CD4-positive, alpha-beta T cell treated with Interferon gamma for 1 hour (primary cell): ENCODE measurements around the gene ABAT.
"Not testable (repeated sequence)": the region's sequence is repeated elsewhere in the genome, so short reads cannot be mapped to it uniquely, and the experiment has no call there.

Source experiments
- DNase-seq: peaks from one replicate; pipeline ENCODE4 v3.0.0-alpha.2; 2020

ABAT gene

DNA sequence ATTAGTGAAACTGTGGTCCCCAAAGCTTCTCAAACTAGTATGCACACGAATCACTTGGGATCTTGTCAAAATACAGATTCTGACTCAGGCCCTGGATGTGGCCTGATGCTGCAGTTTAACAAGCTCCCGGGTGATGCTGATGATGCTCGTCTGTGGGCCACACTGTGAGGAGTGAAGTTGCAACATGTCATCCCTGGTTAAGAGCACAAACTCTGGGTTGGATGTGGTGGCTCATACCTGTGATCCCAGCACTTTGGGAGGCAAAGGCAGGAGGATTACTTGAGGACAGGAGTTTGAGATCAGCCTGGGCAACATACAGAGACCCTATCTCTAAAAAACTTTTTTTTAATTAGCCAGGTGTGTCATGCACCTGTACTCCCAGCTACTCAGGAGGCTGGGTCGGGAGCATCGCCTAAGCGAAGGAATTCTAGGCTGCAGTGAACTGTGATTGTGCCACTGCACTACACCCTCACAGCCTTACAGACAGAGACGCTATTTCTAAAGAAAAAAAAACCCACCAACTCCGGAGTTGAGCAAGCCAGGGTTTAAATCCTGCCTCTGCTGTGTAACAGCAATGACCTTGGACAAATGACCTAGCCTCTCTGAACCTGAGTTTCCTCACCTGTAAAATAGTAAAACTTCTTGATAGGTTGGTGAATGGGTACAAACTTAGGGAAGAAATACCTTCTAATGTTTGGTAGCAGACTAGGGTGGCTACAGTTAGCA, 24.4 kb upstream of the ABAT start:
- no peak for DNase-seq

DNA sequence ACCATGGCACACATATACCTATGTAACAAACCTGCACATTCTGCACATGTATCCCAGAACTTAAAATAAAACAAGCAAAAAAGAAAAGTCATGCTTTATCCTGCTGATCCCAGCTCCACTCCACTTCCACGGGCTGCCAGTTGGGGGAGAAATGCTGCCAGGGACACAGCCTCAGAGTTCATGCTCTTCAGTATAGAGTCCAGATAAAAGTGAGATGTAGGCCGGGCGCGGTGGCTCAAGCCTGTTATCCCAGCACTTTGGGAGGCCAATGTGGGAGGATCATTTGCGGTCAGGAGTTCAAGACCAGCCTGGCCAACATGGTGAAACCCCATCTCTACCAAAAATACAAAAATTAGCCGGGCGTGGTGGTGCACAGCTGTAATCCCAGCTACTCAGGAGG, 22.5 kb upstream of the ABAT start:
- DNase-seq: not testable (repeated sequence)

DNA sequence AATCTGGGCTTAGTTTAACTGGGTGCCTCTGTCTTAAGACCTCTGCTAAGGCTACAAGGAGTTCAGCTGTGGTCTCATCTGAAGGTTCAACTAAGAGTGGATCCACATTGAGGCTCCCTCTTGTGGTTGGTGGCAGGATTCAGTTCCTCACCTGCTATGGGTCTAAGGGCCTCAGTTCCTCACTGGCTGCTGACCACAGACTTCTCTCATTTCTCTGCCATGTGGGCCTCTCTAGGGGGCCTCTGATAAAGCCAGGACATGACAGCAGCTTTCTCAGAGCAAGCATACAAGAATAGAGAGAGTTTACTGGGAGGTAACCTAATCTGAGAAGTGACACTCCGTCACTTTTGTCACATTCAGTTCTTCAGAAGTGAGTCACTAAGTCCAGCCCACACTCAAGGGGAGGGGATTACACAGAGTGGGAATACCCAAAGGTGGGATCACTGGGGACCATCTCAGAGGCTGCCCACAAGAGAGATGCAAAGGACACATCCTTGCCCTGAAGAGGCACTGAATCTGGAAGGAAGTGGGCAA, 19.2 kb upstream of the ABAT start:
- peak; percentile 14 for DNase-seq

DNA sequence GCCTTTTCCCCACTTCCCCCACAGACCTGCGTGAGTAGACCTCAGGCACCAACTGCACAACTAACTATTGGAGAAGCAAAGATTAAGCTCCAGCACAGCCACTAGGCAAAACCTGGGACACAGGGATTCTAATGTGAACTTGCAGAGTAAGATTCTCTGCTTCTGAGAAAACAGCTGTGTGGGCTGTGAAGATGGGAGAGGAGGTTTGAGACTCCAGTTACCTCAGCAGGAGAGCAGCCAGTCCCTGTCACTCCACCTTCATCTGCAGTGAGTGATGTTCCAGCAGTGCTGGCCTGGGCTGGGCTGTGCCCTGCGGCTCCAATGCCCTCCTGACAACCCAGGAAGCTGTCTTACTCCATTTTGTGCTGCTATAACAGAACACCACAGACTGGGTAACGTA, 18.0 kb upstream of the ABAT start:
- DNase-seq: no peak

DNA sequence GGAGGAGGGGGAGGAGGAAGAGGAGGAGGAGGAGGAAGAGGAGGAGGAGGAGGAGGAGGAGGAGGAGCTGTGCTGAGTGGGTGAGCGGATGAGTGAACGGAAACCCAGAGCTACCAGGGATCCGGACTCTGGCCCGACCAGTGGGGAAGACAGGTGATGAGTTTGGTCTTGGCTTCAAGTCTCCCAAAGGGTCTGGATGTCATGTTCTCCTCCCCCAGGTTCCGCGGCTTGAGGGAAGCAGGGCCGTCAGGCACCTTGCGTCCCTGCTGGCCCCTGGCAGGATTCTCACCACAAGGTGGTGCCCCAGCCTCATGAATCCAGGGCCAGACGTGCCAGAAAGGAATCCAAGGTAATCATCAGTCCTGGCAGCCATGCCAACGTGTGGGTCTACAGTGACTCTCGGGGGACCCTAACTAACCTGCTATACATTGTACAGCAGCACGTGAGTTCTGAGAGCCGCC, 13.5 kb upstream of the ABAT start:
- DNase-seq: peak; percentile 15

DNA sequence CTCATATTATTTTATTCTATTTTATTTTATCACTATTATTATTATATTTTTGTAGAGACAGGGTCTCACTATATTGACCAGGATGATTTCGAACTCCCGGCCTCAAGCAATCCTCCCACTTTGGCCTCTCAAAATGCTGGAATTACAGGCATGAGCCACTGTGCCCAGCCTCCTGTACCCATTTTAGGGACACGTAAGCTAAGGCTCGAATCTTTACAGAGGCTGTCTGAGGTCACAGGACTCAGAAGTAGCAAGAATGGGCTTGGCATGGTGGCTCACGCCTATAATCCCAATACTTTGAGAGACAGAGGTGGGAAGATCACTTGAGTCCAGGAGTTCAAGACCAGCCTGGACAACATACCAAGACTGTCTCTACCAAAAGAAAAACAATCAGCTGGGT, 12.7 kb upstream of the ABAT start:
- no peak for DNase-seq

DNA sequence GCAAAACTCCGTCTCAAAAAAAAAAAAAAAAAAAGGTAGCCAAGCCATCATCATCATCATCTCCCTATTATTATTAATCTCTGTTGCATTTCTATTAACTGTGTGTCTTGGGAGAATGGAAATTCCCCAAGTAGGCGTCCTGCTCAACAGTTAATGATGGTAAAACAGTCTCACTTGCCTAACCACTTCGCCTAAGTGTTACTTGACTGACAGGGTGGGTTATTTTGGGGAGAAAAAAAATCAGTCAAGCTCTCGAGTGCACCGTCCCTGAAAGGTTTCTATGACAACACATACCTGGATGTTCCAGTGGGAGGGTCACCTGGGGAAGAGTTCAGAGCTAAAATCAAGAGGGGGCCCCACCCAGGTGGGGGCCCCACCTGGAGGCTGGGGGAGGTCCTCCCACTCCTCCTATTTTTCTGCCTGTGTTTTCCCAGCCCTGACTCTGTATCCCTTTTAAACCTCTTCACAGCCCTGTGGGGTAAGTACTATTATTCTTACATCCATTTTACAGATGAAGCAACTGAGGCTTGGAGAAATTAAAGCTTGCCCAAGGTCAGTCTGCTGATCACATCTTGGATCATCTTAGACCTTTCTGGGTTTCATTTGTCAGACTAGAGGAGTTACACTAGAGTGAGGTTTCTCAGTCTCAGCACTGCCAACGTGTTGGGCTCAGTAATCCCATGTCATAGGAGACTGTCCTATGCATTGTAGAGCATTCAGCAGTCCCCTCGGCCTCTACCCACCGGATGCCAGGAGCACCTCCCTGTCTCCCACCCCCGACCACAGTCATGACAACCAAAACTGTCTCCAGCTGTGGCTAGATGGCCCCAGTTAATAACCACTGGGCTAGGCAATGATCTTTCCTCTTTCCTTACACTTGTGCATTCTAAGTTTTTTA, 11.0 kb upstream of the ABAT start:
- DNase-seq: no peak

DNA sequence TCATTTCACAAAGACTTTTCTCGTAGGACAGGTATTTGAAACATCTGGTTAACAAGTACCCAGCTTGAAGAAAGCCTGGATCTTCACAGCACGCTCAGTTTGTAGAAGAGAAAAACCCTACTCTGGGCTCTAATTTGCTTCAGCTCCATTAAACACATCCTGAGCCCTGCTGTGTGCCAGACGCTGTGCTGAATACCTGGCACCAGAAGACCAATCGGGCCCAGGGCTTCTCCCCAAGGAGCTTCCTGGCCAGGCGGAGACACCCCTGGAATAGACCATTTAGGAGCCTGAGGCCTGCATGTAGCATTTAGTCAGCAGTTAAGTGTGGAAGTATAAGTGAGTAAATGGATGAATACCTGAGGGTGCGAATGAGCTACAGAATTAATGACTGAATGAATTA, 8.9 kb upstream of the ABAT start:
- no peak for DNase-seq

DNA sequence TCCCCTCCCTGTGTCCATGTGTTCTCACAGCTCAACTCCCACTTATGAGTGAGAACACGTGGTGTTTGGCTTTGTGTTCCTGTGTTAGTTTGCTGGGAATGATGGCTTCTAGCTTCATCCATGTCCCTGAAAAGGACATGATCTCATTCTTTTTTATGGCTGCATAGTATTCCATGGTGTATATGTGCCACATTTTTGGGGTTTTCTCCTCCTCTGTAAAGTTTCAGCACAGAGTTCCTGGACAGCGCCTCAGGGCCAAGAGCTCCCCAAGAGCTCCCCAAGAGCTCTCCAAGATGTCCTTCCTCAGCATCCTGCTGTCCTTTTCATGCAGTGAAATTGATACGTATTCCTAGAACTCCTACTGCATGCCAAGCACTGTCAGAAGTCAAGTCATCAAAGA, 6.9 kb upstream of the ABAT start:
- DNase-seq: no peak

DNA sequence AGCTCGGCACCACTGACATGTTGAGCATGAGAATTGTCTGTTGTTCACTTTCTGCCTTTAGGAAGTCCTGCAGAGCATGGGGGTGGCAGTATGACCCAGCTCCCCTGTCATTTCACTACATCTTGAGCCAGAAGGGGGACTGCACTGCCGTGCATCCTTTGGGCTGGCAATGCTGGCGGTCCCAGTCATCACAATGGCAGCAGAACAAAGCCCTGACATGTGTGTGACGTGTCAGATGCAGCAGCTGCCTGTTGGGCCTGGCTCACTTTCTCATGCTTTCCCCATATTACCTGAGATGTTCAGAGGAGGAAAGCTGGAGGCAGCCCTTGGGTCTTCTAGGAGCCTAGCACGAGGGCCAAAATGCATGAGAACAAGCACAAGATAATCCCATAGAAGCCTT, 6.3 kb upstream of the ABAT start:
- DNase-seq: no peak

DNA sequence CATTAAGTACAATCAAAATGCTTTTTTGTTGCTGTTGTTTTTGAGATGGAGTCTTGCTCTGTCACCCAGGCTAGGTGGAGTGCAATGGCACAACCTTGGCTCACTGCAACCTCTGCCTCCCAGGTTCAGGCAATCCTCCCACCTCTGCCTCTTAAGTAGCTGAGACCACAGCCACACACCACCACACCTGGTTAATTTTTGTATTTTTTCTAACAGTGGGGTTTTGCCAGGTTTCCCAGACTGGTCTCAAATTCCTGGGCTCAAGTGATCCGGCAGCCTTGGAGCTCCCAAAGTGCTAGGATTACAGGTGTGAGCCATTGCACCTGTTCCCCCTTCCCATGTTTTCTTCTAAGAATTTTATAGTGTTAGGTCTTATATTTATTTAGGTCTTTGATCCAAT, 4.9 kb upstream of the ABAT start:
- no peak for DNase-seq

DNA sequence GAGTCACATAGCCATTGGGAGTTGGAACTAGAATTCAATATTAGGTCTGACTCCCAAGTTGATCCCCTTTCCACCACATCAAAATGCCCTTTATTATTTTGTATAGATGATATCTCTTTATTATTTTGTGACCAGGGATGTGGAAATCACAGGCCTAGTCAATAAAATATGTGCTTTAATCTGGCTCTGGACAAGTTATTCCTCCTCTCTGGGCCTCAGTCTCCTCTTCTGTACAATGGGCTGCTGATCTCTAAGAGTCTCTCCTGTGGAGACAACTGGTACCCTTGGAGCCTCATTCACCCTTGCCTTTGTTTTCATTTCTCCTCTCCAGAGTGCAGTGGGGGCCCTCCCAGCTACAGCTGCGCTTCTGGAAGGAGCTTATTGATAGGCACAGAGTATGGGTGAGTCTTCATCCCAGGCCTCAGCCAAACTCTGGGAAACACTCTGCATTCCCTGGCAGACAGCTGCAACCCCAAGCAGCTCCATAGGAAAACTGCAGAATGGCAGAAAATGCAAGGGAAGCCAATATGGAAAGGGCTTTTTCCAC, 4.3 kb upstream of the ABAT start:
- no peak for DNase-seq

DNA sequence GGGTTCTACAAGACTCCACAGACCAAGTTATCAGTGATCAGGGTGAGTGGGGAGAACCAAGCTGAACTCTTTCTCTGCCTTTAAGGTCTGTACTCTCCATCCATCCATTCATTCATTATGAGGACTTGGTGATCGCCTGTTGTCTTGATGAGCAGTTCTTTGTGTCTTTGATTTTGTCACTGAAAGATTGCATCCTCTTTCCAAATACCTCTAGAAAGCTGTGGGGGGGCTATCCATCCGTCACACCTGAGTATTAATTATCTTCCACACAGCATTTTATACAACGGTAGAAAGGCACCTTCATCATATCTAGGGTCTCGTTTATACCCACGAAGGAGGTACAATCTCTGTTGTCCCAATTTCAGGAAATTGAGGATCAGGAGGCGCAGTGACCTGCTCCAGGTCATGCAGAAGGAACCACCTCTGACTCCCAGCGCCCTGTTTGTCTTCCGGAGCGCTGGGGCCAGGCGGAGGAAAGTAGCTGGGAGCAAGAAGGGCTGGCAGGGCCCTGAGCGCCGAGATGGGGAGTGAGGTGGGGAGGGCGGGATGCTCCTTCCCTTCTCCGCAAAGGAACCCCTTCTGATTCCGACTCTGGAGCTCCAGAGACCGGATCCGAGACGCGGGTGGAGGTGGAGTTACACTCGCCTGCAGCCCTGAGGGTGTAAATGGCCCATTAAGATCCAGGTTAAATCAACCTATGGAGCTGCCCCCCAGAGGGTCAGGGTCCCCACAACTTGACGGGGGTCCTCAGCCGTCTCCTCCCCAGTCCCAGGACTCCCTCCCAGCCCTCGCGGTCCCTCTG, 605 bp upstream of the ABAT start:
- DNase-seq: no peak

DNA sequence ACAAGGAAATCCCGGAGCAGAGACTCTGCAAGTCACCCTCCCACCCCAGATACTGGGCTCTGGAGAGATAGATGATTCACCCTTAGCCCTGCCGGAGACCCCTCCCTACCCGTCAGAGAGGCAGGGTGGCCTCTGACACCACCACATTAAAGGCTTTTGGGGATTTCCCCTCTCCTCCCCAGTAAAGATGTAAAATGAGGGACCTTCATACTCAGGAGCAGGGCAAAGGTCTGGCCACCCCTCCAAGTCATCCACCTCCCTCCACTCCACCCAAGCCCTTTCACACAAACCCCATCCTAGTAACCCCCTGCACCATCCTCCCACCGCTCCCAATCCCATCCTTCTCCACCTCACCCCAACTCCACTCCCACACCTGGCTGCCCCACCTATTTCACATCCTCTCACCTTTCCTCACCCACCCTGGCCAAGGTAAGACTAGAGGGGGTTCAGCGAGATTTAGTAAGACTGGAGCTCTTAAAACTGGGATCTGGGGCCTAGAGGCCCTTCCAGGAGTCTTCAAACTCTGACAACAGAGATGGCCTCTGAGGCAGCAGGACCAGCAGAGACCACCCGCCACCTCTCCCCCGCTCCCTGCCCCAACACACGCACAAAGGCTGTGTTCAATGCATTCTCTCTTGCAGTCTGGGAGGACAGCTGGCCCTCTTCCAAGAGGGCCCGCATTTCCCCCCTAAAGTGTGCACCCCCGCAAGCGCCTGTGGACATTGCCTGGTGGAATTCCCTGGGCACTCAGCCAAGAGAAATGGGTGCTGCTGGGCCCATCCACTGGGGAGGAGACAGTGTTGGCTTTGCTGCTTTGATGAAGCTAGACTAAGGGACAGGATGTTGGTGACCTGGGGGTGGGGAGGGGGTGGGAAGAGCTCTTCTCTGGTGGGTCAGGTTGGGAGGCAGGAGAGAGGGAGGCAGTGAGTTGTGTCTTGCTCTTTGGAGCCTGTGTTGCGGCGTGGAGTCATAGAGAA, 1.1 kb downstream of the ABAT start:
- peak; percentile 35 for DNase-seq

DNA sequence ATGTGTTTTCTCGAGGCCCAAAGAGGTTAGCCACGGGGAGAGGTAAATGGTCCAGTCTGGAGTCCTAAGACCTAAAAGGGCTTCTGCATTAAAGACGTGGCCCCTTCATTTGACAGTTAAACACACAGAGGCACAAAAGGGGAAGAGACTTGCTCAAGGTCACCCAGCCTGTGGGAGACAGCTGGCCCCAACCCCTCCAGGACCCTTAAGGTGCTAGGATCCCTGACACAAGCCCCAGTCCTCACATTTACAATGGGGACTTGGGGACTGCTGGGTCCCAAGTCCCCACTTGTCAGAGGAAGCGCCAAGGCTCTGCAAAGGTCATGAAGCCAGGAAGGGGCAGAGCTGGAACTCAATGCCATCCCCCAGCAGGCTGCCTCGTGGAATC, 1.7 kb downstream of the ABAT start:
- no peak for DNase-seq

DNA sequence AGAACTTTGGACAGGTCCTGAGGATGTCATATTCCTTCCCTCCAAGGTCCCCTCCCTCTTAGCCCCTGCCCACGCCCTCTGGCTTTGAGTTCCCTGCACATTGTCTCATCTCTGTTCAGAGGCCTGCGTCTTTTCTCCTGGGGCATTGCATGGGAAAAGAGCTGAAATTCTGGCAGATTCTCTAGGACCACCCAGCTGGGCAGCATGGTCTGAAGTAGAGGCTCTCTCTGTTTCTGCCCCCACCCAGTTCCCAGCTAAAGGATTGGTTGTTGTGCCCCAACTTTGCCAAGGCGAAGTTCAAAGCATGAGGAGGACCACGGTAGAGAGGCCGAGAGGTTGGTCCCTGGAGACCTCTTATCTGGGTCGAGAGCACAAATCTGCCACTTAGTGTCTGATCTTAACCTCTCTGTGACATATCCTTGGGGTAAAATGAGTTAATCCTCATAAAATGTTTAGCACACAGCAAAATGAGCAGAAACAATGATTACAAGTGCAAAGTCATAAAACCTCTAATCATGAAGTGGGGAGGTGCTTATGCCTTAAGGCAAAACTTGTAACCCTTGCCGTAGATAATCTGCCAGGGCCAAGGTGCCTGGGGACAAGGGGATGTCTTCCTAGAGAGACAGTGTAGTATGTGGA, 2.4 kb downstream of the ABAT start:
- DNase-seq: no peak

DNA sequence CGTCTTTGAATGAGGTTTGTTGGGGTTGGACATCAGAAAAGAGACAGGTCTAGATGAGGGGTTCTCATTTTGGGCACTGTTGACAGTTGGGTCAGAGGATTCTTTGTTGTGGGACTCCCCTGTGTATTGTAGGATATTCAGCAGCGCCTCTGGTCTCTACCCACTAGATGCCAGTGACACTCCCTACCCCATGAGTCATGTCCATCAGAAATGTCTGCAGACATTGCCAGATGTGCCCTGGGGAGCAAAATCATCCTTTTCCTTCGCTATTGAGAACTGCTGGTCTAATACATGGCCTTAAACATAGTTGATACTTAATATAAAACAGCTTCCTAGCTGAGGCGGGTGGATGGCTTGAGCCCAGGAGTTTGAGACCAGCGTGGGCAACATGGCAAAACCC, 3.1 kb downstream of the ABAT start:
- DNase-seq: no peak

DNA sequence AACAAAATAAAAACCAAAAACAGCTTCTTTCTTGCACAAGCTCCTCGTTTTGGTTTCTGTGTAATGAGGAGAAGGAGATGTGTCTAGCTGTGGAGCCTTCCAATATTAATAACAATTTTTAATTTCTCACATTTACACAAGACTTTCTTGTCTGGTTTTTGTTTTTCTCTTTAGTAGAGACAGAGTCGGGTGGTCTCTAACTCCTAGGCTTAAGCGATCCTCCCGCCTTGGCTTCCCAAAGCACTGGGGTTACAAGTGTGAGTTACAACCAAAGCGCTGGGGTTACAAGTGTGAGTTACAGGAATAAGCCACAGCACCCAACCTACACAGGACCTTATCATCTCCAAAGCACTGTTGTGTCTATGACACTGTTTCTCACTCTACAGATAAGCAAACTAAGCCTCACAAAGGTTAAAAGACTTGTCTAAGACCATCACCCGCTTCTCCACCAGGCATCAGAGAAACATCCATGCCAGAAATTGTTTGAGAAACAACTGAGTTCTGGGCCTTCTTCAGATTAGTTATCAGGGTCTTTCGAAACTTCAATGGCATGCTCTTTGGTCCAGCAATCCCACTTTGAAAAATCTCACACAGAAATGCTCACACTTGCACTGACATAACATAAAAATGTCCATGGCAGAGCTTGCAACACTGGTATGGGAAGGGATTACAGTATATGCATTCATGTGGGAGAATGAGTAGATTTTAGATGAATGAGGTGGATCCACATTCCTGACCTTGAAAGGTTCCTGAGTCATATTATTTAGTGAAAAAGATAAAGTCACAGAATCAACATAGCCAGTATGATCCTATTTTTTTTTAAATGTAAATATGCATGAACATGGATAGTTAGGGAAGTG, 3.9 kb downstream of the ABAT start:
- DNase-seq: no peak

DNA sequence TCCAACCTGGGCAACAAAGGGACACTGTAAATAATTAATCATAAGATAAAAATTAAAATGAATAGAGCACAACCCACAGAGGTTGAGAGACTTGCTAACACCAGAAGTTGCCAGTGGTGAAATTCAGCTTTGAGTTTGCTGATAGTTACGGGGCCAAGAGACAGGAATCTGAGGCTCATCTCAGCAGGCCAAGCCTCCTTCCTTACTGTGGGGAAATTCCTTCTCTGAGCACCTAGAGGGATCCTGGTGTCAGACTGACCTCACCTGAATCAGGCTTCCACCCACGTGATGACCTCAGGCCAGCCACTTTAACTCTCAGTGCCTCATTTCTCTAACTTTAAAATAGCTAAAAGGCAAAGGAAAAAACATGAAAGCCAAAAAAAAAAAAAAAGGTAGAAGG, 4.7 kb downstream of the ABAT start:
- DNase-seq: no peak
